ENCODE results near the gene FAM83D.
A peak's percentile ranks its signal among the peaks of the same experiment; 100 is the strongest.
"Not testable (repeated sequence)": the region's sequence is repeated elsewhere in the genome, so short reads cannot be mapped to it uniquely, and the experiment has no call there.

Gene FAM83D

DNA sequence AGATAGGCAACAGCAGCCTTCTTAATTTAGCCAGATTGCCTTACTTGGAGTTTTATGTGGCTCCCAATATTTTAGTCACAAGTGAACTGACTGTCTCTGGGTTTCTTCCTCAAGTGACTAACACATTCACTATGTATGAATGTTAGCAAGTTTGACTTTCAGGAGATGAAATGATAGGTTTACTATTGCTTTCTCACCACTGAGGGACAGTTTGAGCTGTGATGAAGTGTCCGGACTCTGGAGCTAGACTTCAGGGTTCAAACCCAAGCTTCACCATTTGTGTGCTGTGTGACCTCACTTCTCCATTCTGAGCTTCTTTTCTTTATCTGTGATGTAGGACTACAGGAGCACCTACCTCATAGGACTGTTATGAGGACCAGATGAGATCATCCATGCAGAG lies 44.1 kb downstream of the FAM83D start:
- peak; percentile 56 for DNase-seq

GRCh38 chr20:38973107-38973506 lies 46.9 kb downstream of the FAM83D start:
- no peak for DNase-seq

GRCh38 chr20:38973645-38974044 lies 47.4 kb downstream of the FAM83D start:
- DNase-seq, result no peak

- DNase-seq, result no peak
These were observed 49.4 kb downstream of the FAM83D start for GRCh38 chr20:38975539-38976120.

DNA sequence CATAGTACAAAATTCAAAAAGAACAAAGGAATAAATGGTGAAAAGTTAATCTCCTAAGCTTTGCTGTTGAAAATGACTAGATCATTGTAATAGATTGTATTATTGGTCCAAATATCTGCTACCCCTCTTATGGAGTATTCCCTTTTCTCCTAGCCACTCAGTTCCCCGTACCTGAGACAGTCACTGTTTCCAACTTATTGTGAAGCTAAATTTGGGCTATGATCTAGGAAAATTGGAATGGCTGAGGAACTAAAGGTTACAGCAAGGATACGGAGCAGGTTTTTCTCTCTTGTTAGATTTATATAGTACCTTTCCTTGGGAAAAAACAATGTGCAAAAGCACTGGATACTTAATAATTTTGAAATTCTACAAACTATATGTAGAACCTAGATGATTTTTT lies 53.2 kb downstream of the FAM83D start:
- no peak for DNase-seq

GRCh38 chr20:38979842-38980241 lies 53.6 kb downstream of the FAM83D start:
- DNase-seq, result no peak

DNA sequence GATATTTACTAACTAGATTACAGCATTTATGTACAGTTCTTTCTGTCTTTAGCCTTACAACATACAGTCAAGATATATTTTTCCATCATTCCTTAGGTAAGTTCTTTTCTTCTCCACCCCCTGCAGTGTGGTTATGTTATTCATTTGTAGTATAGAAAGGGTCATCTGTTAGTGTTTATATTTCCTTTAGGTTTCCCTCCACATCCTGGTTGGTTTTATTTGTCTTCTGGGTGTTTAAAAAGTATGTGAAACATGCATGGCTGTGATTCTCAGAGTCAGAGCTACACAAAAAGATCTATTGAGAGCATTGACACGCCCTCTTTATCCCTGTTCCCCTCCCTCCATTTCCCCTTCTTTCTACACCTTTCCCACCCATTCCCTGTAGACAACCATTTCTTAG lies 56.1 kb downstream of the FAM83D start:
- DNase-seq, result no peak

DNA sequence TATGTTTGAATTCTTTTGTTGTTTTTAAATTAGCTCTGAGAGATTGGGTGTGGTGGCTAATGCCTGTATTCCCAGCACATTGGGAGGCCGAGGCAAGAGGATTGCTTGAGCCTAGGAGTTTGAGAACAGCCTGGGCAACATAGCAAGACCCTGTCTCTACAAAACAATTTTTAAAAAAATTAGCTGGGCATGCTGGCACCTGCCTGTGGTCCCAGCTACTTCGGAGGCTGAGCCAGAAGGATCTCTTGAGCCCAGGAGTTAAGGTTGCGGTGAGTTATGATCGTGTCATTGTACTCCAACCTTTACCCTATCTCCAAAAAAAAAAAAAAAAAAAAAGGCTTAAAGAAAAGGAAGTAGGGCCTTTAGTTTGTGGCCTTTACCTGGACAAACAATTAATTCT lies 58.8 kb downstream of the FAM83D start:
- no peak for DNase-seq

DNA sequence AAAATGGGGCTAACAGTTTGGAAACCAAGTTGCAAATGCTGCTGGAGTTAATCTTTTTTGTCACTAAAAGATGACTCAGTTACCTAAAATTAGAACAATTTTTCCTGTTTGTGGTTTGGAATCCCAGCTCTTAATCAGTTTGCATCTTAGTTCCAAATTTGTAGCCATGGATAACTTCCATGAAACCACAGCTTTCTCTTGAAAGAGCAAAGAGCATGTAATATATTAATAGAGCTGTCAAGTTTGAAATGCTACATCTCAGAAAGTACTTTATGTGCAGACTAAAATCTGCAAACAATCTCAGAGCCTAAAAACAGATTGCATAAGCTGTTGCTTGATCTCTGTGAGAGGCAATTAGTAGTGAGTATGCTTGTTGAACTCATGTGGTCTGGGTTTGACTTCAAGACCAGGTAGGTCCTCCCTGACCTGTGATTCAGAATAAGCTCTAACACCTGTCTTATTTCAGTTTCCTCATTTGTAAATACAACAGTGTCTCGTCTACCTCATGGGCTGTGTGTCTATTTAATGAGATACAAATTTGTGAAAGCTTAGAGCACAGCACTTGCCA lies 59.5 kb downstream of the FAM83D start:
- DNase-seq, result peak; percentile 37

DNA sequence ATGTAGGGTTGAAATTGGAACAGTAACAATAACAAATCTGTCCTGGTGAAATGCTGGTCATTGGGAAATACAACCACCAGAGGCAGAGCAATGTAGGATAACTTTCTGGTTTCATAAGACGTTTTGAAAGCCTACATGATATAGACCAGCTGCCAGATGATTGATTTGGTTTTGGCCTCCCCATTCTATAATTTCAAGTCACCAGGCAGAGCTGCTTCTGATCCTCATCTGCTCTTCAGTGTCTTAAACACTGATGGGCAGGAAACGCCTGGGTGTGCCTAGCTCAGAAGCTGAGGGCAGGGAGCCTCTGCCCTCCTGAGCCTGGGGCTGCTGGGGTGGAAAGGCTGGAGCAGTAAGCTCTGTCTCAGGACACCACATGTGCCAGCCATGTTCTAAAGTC lies 60.4 kb downstream of the FAM83D start:
- no peak for DNase-seq

DNA sequence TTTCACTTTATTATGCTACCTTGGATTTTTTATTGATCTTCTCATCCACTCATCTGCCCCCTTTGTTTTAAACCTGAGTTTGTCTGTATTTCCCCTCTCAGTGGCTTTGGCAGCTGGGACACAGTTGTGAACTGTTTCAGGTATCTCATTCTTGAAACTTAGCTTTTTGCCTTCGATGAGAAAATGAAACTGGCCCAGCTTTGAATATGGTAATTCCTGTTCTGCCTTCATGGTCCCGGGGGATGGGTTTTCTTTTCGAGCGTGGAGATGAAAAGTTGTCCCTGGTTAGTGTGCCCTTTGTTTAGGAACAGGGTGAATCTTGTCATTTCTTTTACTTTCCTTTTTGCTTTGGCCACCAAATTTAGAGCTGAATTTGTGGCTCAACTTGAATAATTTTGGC lies 61.6 kb downstream of the FAM83D start:
- DNase-seq, result no peak

- DNase-seq, result no peak
These were observed 64.5 kb downstream of the FAM83D start for GRCh38 chr20:38990728-38991127.

DNA sequence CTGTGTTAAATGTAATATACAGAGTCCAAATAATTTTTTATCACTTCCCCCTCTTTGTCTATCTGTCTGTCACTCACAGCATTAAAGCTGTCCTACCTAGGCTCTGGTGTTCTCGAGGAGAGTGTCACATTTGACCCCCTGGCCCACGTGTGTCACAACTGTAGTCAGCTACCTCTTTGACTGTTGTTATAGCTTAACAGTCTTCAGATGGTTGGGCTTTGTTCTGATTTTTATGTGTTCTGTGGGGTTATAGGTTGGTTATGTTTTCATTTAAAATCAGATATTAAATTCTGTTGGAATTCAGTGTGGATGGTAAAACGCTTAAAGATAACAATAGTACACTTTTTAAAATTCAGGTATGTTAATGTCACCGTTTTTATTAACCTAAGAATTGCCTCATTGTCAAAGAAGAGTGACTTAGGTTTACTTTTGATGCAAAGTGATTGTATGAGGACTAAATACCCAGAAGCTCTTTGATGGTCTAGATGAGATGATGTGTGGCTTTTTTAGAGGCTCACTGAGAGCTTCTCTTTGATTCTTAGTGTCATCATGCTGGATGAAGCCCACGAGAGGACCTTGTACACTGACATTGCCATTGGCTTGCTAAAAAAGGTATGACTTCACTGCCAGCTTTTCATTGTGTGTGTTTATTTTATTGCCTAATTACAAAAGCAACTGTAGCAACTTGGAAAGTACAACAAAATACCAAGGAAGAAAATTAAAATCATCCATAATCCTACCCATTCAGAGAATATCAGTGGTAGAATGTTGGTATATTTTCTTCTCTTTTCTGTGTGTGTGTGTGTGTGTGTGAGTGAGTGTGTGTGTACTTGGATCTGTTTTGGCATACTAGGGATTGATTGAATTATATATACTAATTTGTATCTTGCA lies 65.8 kb downstream of the FAM83D start:
- DNase-seq, result no peak

DNA sequence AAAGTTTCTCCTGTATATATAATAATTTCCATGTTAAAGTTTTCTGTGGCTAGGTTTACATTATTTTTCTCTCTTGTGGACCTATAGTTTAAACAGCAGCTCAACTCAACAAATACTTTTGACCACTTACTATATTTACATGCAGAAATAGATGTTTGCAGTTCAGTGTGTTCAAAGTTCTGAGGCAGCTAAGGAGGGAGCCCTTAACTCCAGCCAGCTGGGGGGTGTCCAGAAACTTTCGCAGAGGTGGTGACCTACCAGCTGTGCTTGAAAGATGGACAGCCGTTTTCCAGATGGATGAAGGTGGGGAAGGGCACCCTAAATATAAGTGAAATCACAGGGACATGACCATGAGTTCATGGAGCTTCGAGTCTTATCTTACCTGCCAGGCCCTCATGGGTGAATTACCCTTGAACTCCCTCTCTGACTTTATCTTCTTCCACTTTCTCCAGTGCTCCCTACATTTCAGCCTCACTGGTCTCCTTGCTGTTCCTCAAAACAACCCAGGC lies 69.4 kb downstream of the FAM83D start:
- DNase-seq, result no peak

- DNase-seq, result not testable (repeated sequence)
These were observed 70.6 kb downstream of the FAM83D start for GRCh38 chr20:38996866-38997265.

GRCh38 chr20:38997622-38998021 lies 71.4 kb downstream of the FAM83D start:
- DNase-seq, result no peak

DNA sequence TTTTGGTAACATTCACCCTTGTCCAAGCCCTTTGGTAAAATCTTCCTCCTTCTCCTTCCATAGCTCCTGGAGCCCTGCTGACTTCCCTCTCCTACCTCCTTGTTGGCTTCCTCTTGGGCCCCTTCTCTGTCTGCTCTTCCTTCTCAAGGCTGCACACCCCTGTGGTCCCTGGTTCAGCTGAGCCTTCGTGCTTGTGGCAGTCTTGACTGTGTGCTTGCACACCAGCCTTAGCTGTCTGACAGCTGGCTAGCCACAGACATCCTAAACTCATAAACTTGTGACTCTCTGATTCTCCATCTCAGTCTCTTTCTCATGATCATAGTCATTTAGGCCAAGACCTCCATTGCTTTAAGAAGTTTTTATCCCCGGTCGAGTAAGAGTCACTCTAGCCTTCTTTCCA lies 73.0 kb downstream of the FAM83D start:
- DNase-seq, result no peak

DNA sequence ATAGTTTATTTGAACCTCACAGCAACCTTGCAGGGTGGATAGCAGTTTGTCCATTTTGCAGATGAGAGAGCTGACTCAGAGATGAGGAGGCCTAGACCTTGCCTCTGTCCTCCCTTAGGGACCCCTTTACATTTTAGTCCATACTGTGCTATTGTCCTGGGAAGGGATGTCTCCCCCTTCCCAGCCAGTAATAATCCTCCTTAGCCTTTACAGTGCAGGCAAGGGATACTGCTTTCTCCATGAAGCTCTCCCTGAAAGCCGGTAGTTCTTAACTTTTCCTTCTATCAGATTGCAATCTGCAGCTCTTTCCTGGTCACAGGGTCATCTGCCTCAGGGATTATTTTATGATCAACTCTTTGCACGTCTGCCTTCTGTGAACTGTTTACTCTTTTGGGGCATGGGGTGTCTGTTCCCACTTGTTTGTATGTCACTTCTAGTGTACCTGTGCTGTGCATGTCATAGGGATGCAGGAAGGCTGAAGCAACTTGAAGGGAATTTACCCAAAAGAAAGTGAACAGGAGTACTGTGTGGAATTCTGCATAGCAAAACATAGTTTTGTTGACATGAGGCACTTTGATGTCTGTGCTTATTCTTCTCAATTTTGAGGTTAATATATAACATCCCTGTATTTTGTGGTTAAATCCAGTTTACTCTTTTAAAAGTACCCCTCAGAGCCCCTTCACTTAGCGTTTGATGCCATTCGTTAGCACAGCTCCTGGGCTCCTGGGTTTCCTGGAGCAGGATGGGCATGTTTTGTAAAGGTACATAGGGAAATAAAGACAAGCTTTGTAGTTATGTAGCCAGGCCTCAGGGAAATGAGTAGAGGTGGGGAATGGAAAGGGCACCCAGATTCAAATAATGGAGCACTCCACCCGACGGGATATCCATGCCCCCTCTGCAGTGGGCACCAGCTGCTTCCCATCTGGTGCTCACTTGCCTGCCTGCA lies 74.0 kb downstream of the FAM83D start:
- DNase-seq, result no peak

Data from kidney glomerular epithelial cell (primary cell).